GM21786 (cell line): Measurements from ENCODE around the gene PLBD2.

ENCODE experiments used
- ATAC-seq: cut with Tn5 transposase; IDR thresholded peaks from one replicate; pipeline ENCODE4 v1.9.1; 2021; ENCODE audit not compliant: unreplicated experiment

The PLBD2 gene

GRCh38 chr12:113395119-113395518 is 36.7 kb downstream of the PLBD2 start:
- ATAC-seq, result no peak

GRCh38 chr12:113396200-113396599 is 37.8 kb downstream of the PLBD2 start:
- no peak for ATAC-seq

- ATAC-seq, result no peak
Measured at GRCh38 chr12:113396828-113397496, 38.6 kb downstream of the PLBD2 start.

GRCh38 chr12:113397497-113398197 is 39.3 kb downstream of the PLBD2 start:
- ATAC-seq, result no peak

GRCh38 chr12:113398346-113399290 is 40.2 kb downstream of the PLBD2 start:
- no peak for ATAC-seq

- no peak for ATAC-seq
Measured at GRCh38 chr12:113399490-113399889, 41.1 kb downstream of the PLBD2 start.

- ATAC-seq, result no peak
Measured at GRCh38 chr12:113400362-113400761, 42.0 kb downstream of the PLBD2 start.

- ATAC-seq, result no peak
Measured at GRCh38 chr12:113401066-113402000, 42.9 kb downstream of the PLBD2 start.

GRCh38 chr12:113402586-113403260 is 44.3 kb downstream of the PLBD2 start:
- no peak for ATAC-seq

GRCh38 chr12:113403435-113404415 is 45.3 kb downstream of the PLBD2 start, which contains the start of gene SDS:
Gene SDS (minus strand): TSS chr12:113403887. CDS start chr12:113399708, 4,179 bp downstream.
- ATAC-seq, result no peak

- ATAC-seq, result no peak
Measured at GRCh38 chr12:113405694-113406093, 47.3 kb downstream of the PLBD2 start.

- ATAC-seq, result no peak
Measured at GRCh38 chr12:113407931-113408600, 49.7 kb downstream of the PLBD2 start.

- ATAC-seq, result no peak
Measured at GRCh38 chr12:113408756-113409298, 50.4 kb downstream of the PLBD2 start.

- ATAC-seq, result no peak
Measured at GRCh38 chr12:113409462-113410124, 51.2 kb downstream of the PLBD2 start.

- ATAC-seq, result no peak
Measured at GRCh38 chr12:113413488-113413939, 55.1 kb downstream of the PLBD2 start.

GRCh38 chr12:113414519-113415038 is 56.2 kb downstream of the PLBD2 start:
- no peak for ATAC-seq
